PC-9 (cell line): ENCODE results near the gene PGLYRP2. TPM values are rescaled to one million over a fixed set of nuclear protein-coding genes. Genes with fewer than 3 reads are reported as not detected.

Experiments used
- BruUV-seq: library from RNA; stranded (reverse); fragments of 400-500 nt; replicated peaks from 2 replicates; lab custom pipeline; 2021; lab: Mats Ljungman, UMichigan
- CTCF ChIA-PET: fragments of 300-600 bp; sonication (Branson Sonifier 250); formaldehyde crosslinking; loops from one replicate; lab custom pipeline; 2022; ENCODE audit warnings: antibody characterized with exemption; lab: Charles Lee
- POLR2A ChIA-PET: fragments of 300-600 bp; sonication (Branson Sonifier 250); formaldehyde crosslinking; loops from one replicate; lab custom pipeline; 2022; ENCODE audit warnings: antibody characterized with exemption; ENCODE audit not compliant: unreplicated experiment; lab: Charles Lee
- DNase-seq, 2 experiments: peaks; one replicate each; pipeline versions ENCODE4 v3.0.0 to v3.0.0-alpha.2; 2015 to 2022; ENCODE audit warnings: mixed read lengths in 1 of 2
- H2AFZ ChIP-seq: fragments of 200-600 bp; sonication (generic); 2 replicates; pipeline ENCODE4 v1.8.1; 2017; ENCODE audit warnings: antibody characterized with exemption
- H3F3A ChIP-seq: fragments of 200-600 bp; sonication (generic); 2 replicates; pipeline ENCODE4 v1.8.1; 2017; ENCODE audit warnings: antibody characterized with exemption, mild to moderate bottlenecking, low read depth; ENCODE audit not compliant: insufficient read depth
- H3K27ac ChIP-seq: fragments of 200-600 bp; sonication (generic); 2 replicates; pipeline ENCODE4 v1.6.1; 2016; ENCODE audit warnings: mixed run types
- H3K27me3 ChIP-seq: fragments of 200-600 bp; sonication (generic); 2 replicates; pipeline ENCODE4 v1.6.1; 2016; ENCODE audit warnings: low read depth, mixed run types; ENCODE audit not compliant: insufficient read depth
- H3K36me3 ChIP-seq: fragments of 200-600 bp; sonication (generic); 2 replicates; pipeline ENCODE4 v1.6.1; 2016; ENCODE audit warnings: low read depth, mixed run types
- H3K4me1 ChIP-seq: fragments of 200-600 bp; sonication (generic); replicated peaks from 2 replicates; pipeline ENCODE4 v1.6.1; 2016; ENCODE audit warnings: mixed run types; ENCODE audit not compliant: insufficient read depth
- H3K4me2 ChIP-seq: fragments of 200-600 bp; sonication (generic); 2 replicates; pipeline ENCODE4 v1.6.1; 2017; ENCODE audit warnings: mixed run types
- H3K4me3 ChIP-seq: fragments of 200-600 bp; sonication (generic); 2 replicates; pipeline ENCODE4 v1.6.1; 2016; ENCODE audit warnings: mixed run types
- H3K79me2 ChIP-seq: fragments of 200-600 bp; sonication (generic); 2 replicates; pipeline ENCODE4 v1.6.1; 2017; ENCODE audit warnings: low read depth, mixed run types
- H3K9me2 ChIP-seq: fragments of 200-600 bp; sonication (generic); 2 replicates; pipeline ENCODE4 v1.8.1; 2017; ENCODE audit warnings: mild to moderate bottlenecking; ENCODE audit not compliant: insufficient read depth
- H3K9me3 ChIP-seq: fragments of 200-600 bp; sonication (generic); 2 replicates; pipeline ENCODE4 v1.8.1; 2016; ENCODE audit warnings: low read depth; ENCODE audit not compliant: insufficient read depth
- H4K20me1 ChIP-seq: fragments of 200-600 bp; sonication (generic); 2 replicates; pipeline ENCODE4 v1.8.1; 2017; ENCODE audit not compliant: insufficient read depth
- EZH2 ChIP-seq: fragments of 200-600 bp; sonication (generic); IDR thresholded peaks from 2 replicates; pipeline ENCODE4 v1.8.0; 2017; ENCODE audit warnings: antibody characterized with exemption, low read depth
- intact Hi-C: fragments of 100-400 bp; cut with micrococcal nuclease; formaldehyde crosslinking; loops from one replicate; pipeline ENCODE4 v1.10.0; 2022; ENCODE audit not compliant: unreplicated experiment
- total RNA-seq: library from RNA; stranded (reverse); gene quantifications from 2 replicates; pipeline ENCODE4 v1.2.3, GENCODE V29; 2021
- TF ChIP-seq, protein P1 (sequence below): fragments of 200-600 bp; sonication (generic); conservative IDR thresholded peaks from 2 replicates; pipeline ENCODE4 v1.6.1; 2017; ENCODE audit warnings: mixed run types, antibody characterized with exemption, mild to moderate bottlenecking, moderate library complexity

The PGLYRP2 gene
- total RNA-seq, 1 experiment from 2014 or later = not detected

DNA sequence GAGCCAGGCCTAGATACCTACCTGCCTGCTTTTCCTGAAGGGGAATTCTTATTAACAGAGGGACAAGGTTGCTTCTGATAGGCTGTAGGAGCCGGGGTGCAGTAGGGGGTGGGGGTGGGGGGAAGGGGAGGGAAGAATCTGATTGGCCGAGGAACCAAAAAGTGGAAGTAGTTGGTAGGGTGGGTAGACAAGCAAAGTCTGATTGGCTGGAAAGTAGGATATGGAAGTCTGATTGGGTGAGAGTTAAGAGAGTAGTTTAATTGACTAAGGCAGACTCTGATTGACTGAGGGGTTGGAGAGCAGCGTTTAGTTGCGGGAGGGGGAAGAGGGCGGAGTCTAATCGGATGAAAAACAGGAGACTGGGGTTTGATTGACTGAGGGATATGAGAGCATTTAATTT lies 19.6 kb upstream of the PGLYRP2 start:
- TF ChIP-seq EZH2 = no peak
- TF ChIP-seq, protein P1, sequence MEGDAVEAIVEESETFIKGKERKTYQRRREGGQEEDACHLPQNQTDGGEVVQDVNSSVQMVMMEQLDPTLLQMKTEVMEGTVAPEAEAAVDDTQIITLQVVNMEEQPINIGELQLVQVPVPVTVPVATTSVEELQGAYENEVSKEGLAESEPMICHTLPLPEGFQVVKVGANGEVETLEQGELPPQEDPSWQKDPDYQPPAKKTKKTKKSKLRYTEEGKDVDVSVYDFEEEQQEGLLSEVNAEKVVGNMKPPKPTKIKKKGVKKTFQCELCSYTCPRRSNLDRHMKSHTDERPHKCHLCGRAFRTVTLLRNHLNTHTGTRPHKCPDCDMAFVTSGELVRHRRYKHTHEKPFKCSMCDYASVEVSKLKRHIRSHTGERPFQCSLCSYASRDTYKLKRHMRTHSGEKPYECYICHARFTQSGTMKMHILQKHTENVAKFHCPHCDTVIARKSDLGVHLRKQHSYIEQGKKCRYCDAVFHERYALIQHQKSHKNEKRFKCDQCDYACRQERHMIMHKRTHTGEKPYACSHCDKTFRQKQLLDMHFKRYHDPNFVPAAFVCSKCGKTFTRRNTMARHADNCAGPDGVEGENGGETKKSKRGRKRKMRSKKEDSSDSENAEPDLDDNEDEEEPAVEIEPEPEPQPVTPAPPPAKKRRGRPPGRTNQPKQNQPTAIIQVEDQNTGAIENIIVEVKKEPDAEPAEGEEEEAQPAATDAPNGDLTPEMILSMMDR = no peak
- H3F3A ChIP-seq = peaks cover 7% of the 10 kb centered on the region; the same call in 1 of the 2 replicates
- no peak overlapping the region for H3K27ac ChIP-seq
- DNase-seq = no peak
- H3K4me2 ChIP-seq = no peak overlapping the region
- H3K36me3 ChIP-seq = no peaks in the 10 kb centered on the region
- peaks cover 37% of the 10 kb centered on the region for H3K27me3 ChIP-seq
- no peaks in the 10 kb centered on the region for H3K4me1 ChIP-seq
- no peak overlapping the region for H3K4me3 ChIP-seq
- intact Hi-C loops = no loop called here
- no peaks in the 10 kb centered on the region for H3K79me2 ChIP-seq
- H2AFZ ChIP-seq = no peak overlapping the region
- no peaks in the 10 kb centered on the region for H3K9me3 ChIP-seq
- POLR2A ChIA-PET = no interaction called here
- no TSS peak for BruUV-seq
- H4K20me1 ChIP-seq = no peaks in the 10 kb centered on the region; the same call in 1 of the 2 replicates
- H3K9me2 ChIP-seq = no peaks in the 10 kb centered on the region
- CTCF ChIA-PET = no interaction called here

DNA sequence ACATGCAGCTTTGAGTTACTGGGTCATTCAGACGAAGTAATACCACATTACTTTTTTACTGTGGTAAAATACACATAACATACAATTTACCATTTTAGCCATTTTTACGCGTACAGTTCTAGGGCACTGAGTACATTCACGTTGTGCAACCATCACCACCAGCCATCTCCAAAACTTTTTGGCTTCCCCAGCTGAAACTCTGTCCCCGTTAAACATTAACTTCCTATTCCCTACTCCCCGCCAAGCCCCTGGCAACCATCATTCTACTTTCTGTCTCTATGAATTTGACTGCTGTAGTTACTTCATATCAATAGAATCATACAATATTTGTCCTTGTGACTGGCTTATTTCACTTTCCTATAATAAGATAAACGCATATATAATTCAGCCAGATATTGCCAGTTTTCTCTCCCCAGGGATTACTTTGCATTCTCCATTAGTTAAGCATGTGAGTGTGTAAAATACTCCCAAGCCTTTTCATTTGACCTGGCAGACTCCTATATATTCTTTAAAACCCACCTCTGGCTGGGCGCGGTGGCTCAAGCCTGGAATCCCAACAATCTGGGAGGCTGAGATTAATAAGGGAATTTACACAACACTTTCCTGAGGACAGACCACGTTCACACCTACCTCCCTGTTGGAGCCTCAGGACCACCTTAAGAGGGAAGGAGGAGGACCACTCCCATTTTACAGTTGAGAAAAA lies 19.0 kb upstream of the PGLYRP2 start:
- no TSS peak for BruUV-seq
- no peak overlapping the region for H3K4me3 ChIP-seq

DNA sequence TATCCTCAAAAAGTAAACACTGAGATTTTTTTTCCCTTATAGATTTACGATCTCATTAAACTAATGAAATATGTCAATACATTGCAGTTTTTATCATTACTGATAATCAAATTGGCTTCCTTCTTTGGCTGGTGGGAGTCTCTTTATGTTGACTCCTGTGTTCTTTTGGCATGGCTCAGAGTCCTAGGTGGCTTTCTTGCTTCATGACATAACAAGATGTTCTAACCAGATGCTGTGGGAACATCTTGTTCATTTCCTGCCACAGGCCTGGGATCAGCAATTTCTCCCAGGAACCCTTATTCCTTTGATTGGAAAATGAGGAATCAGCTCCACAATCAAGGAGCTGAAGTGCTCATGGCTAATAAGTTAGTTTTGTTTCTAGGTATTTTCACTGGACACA lies 15.8 kb upstream of the PGLYRP2 start:
- Histone ChIP-seq H3K4me2 (no peak overlapping the region), H3K27ac (no peak overlapping the region)
- POLR2A ChIA-PET = no interaction called here

More for the DNA sequence above, 19.0 kb upstream of the PGLYRP2 start:
- Histone ChIP-seq H3K27ac (no peak overlapping the region), H3K36me3 (no peaks in the 10 kb centered on the region), H3K9me2 (no peaks in the 10 kb centered on the region), H3F3A (peaks cover 5% of the 10 kb centered on the region; the same call in 1 of the 2 replicates), H2AFZ (no peak overlapping the region), H3K27me3 (peaks cover 43% of the 10 kb centered on the region), H3K9me3 (no peaks in the 10 kb centered on the region), H3K4me2 (no peak overlapping the region), H4K20me1 (no peaks in the 10 kb centered on the region; the same call in 1 of the 2 replicates), H3K4me1 (no peaks in the 10 kb centered on the region), H3K79me2 (no peaks in the 10 kb centered on the region)
- ChIA-PET POLR2A (no interaction called here), CTCF (no interaction called here)
- intact Hi-C loops = no loop called here
- TF ChIP-seq EZH2 = no peak
- TF ChIP-seq, protein P1 = no peak
- no peak for DNase-seq

More for the DNA sequence above, 15.8 kb upstream of the PGLYRP2 start:
- no peaks in the 10 kb centered on the region for H3K9me2 ChIP-seq
- H2AFZ ChIP-seq = no peak overlapping the region
- no peaks in the 10 kb centered on the region for H3K4me1 ChIP-seq
- intact Hi-C loops = no loop called here
- H3K9me3 ChIP-seq = no peaks in the 10 kb centered on the region
- no peak overlapping the region for H3K4me3 ChIP-seq
- CTCF ChIA-PET = no interaction called here
- BruUV-seq = no TSS peak
- peaks cover 24% of the 10 kb centered on the region for H3K27me3 ChIP-seq
- no peaks in the 10 kb centered on the region; the same call in 1 of the 2 replicates for H4K20me1 ChIP-seq
- no peak for DNase-seq
- H3K36me3 ChIP-seq = no peaks in the 10 kb centered on the region
- TF ChIP-seq, protein P1 = no peak
- TF ChIP-seq EZH2 = no peak
- no peaks in the 10 kb centered on the region for H3K79me2 ChIP-seq
- H3F3A ChIP-seq = peaks cover 5% of the 10 kb centered on the region; the same call in 1 of the 2 replicates
